H7 (cell line): ENCODE measurements around the gene HSBP1L1. TPM values are rescaled to one million over a fixed set of nuclear protein-coding genes. Genes with fewer than 3 reads are reported as not detected.

ENCODE experiments used
- DNase-seq: peaks from one replicate; pipeline ENCODE4 v3.0.0; 2012
- H3K27me3 ChIP-seq: 2 replicates; pipeline ENCODE4 v1.6.0; 2011; ENCODE audit warnings: mild to moderate bottlenecking, low read length; ENCODE audit not compliant: control insufficient read depth, insufficient read depth
- H3K36me3 ChIP-seq: replicated peaks from 2 replicates; pipeline ENCODE4 v1.5.1; 2011; ENCODE audit warnings: low read length; ENCODE audit not compliant: control insufficient read depth, insufficient read depth
- H3K4me3 ChIP-seq: 2 replicates; pipeline ENCODE4 v1.5.1; 2011; ENCODE audit warnings: low read depth, mild to moderate bottlenecking, control low read depth, low read length, moderate library complexity; ENCODE audit not compliant: insufficient read depth
- total RNA-seq: library from RNA; depleted of rRNA; stranded (reverse); fragments of >200 nt; shearing (Covaris generic); gene quantifications from 2 replicates; pipeline ENCODE4 v1.2.3, GENCODE V29; 2014

Gene HSBP1L1
- total RNA-seq, 1 experiment from 2014 or later = 2.8 TPM

GRCh38 chr18:79947054-79947755 is 17.2 kb upstream of the HSBP1L1 start:
- Histone ChIP-seq H3K36me3 (no peaks in the 10 kb centered on the region), H3K27me3 (peaks cover 14% of the 10 kb centered on the region), H3K4me3 (no peak overlapping the region)
- DNase-seq = no peak

DNA sequence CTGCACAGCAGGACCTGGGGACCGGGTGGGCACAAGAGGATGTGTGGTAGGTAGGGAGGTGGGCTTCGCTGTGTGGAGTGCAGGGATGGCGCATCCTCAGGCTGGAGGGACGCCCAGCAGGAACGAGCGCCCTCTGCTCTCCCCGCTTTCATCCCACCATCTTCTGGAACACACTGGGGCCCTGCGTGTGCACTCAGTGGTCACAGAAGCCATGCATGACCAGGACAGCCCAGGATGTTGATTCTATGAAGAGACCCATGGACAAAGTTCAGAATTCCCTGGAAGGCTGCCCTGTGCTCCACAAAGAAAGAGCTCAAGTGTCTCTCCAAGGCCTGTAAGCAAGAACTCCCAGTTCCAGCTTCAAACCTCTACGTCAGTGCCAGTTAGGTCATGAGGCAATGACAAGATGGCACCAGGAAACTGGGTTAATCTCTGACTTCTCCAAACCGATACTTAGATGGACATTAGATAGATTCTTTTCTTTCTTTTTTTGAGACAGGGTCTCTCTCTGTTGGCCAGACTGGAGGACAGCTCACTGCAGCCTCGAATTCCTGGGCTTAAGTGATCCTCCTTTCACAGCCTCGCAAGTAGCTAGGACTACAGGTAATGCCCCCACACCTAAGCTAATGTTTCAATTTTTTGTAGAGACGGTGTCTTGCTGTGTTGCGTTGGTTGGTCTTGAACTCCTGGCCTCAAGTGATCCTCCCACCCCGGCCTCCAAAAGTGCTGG is 16.4 kb upstream of the HSBP1L1 start:
- peaks cover 23% of the 10 kb centered on the region for H3K27me3 ChIP-seq
- DNase-seq = no peak
- H3K36me3 ChIP-seq = no peaks in the 10 kb centered on the region
- H3K4me3 ChIP-seq = no peak overlapping the region

- Histone ChIP-seq H3K36me3 (no peaks in the 10 kb centered on the region), H3K4me3 (no peak overlapping the region), H3K27me3 (peaks cover 31% of the 10 kb centered on the region)
- no peak for DNase-seq
These were observed 15.6 kb upstream of the HSBP1L1 start for GRCh38 chr18:79948719-79949411.

DNA sequence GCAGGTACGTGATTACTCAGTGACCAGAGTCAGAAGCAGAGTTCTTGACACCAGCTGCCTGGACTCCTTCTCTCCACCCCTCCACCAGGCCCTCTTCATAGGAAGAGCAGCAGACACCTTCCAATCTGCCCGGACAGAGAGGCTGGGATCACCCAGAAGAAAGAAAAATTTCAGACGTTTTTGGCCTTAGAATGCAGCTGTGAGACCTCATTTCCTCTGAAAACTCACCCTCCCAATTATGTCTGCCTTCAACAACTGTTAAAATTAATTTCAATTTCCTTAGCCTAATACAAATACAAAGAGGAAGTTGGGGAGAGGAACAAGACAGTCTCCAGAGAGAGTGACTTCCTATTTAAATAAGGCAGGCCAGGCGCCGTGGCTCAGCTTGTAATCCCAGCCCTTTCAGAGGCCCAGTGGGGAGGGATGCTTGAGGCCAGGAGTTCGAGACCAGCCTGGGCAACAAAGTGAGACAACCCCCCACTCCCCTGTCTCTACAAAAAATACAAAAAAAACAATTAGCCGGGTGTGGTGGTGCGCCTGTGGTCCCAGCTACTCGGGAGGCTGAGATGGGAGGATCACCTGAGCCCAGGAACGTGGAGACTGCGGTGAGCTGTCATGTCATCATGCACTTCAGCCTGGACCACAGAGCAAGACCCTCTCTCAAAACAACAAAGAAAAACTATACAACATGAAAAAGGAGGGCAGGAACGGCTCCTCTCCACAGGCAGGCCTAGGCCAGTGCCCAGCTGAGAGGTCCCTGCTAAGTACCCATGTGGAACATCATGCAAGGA is 14.6 kb upstream of the HSBP1L1 start:
- DNase-seq = no peak
- no peaks in the 10 kb centered on the region for H3K36me3 ChIP-seq
- H3K27me3 ChIP-seq = peaks cover 41% of the 10 kb centered on the region
- no peak overlapping the region; the same call in 1 of the 2 replicates for H3K4me3 ChIP-seq

DNA sequence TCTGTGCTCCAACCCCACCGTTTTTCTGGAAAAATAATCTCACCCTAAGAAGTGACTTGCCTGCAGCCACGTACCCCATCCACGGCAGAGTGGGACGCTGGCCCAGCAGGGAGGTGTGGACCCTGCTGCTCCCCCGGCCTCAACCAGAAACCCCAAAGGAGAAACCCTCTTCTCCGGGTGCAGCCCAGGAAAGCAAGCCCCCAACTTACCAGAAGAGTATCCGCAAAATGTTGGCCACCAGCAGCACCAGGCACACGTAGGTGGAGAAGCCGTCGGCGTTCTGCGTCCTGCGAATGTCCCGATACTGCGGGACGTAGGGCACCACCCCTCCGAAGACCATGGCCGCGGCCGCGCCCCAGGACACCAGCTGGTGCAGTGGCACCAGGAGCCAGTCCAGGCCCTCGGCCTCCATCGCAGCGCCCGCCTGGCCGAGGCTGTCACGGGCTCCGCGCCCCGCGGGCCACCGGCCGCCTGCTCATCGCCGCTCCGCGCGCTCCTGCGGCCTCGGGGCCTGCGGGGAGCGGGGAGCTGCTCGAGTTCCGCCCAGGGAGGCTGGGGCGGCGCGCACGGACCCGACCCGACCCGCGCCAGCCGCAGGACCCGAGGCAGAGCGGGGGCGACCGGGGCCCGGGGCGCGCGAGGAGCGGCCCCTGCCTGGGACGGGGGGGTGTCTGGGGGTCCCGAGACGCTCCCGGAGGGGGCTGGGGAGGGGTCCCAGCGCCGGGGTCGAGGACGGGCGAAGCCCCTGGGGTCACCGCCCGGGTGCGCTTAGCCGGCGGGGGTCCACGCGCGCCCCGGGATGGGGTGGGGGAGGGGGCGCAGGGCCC is 13.7 kb upstream of the HSBP1L1 start:
- peaks cover 49% of the 10 kb centered on the region for H3K27me3 ChIP-seq

GRCh38 chr18:79951545-79952455 is 12.6 kb upstream of the HSBP1L1 start, which contains the start of gene SLC66A2:
TSS of gene SLC66A2 (minus strand) at chr18:79951653. CDS start at chr18:79950926, 727 bp downstream.
- peak within 1 kb of the TSS; percentile 64 for H3K4me3 ChIP-seq
- H3K36me3 ChIP-seq = no peaks in the 10 kb centered on the region
- DNase-seq = peak; percentile 98
- peaks cover 57% of the 10 kb centered on the region for H3K27me3 ChIP-seq

More for the DNA sequence above, 13.7 kb upstream of the HSBP1L1 start:
- DNase-seq = peak; percentile 87
- Histone ChIP-seq H3K36me3 (no peaks in the 10 kb centered on the region), H3K4me3 (peak overlapping the region; percentile 64)

GRCh38 chr18:79952456-79952995 is 11.9 kb upstream of the HSBP1L1 start:
- peak; percentile 57 for DNase-seq
- peaks cover 57% of the 10 kb centered on the region for H3K27me3 ChIP-seq
- no peaks in the 10 kb centered on the region for H3K36me3 ChIP-seq
- H3K4me3 ChIP-seq = peak overlapping the region; percentile 56

DNA sequence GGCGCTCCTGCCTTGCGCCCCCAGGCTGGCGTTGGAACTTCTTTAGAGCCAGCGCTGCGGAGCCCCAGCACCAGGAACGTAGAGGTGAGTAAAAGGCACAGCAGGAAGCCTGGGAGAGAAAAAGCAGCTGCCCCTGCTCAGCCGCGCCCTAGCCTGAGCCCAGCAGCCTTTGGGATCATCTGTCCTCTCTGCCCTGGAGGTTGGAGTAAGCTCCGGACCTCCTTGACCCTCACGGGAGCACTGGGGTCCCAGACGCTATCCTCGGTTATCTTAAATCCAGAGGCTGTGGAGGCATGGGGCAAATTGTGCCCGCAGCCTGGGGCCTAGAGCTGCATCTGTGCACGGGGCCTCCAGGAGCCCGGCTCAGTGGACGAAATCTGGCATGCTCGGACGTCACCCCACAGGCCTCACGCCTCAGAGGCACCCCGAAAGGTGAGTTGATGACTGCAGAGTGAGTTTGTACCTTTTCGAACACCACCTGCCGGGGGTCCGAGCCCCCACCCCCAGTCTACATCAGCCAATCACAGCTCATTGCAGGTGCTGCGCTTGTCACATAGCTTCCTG is 11.4 kb upstream of the HSBP1L1 start:
- Histone ChIP-seq H3K4me3 (peak overlapping the region; percentile 10), H3K36me3 (no peaks in the 10 kb centered on the region), H3K27me3 (peaks cover 57% of the 10 kb centered on the region)
- DNase-seq = peak; percentile 84

DNA sequence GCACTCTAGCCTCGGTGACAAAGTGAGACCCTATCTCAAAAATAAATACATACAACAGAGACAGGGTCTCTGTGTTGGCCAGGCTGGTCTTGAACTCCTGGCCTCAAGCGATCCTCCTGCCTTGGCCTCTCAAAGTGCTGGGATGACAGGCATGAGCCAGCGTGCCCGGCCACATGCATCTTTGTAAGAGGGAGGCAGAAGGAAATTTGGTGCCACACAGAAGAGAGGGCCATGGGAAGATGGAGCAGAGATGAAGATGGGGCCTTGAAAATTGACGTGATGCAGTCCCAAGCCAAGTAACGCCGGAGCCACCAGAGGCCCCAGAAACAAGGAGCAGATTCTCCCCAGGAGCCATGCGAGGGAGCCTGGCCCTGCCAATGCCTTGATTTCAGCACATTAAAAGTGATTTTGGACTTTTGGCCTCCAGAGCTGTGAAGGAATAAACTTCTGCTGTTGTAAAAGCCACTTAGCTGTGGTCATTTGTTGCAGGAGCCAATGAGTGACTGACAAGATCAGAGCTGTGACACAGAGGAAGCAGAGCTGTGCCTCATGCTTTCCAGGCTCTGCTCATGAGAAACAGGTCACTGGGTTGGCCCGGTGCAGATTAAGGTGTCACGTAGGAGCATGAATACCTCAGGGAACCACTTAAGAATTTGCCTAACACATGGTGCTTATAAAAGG is 10.3 kb upstream of the HSBP1L1 start:
- Histone ChIP-seq H3K36me3 (no peaks in the 10 kb centered on the region), H3K4me3 (no peak overlapping the region), H3K27me3 (peaks cover 65% of the 10 kb centered on the region)
- no peak for DNase-seq

DNA sequence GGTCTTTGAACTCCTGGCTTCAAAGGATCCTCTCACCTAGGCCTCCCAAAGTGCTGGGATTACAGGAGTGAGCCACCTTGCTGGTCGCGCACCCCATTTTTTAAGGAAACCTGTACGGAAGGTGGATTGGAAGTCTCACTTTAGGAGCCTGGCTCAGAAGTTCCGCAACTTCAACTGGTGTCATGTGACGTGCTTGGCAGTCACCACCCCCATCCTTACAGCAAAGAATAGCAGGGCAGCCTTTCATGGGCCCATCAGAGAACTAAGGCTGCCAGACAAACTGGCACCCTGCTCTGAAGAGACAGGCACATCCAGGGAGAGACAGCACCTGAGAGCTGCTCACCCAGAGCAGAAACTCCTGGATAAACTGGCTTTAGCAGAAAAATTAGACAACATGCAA is 9.7 kb upstream of the HSBP1L1 start:
- peaks cover 72% of the 10 kb centered on the region for H3K27me3 ChIP-seq
- H3K36me3 ChIP-seq = no peaks in the 10 kb centered on the region
- no peak overlapping the region for H3K4me3 ChIP-seq
- no peak for DNase-seq

DNA sequence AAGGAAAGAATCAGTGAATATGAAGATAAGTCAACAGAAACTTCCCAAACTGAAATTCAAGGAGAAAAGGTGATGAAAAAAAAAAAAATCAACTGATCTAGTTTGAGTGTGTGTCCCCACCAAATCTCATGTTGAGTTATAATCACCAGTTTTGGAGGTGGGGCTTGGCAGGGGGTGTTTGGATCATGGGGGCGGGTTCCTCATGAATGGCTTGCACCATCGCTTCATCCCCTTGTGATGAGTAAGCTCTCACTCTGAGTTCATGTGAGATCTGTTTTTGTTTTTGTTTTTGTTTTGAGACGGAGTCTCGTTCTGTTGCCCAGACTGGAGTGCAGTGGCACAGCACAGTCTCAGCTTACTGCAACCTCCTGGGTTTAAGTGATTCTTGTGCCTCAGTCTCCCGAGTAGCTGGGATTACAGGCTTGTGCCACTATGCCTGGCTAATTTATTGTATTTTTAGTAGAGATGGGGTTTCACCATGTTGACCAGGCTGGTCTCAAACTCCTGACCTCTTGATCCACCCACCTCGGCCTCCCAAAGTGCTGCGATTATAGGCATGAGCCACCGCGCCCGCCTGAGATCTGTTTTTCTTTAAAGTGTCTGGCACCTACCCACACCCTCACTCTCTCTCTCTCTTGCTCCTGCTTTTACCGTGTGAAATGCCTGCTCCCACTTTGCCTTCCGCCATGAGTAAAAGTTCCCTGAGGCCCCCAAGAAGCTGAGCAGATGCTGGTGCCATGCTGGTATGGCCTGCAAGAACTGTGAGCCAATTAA is 9.0 kb upstream of the HSBP1L1 start:
- H3K36me3 ChIP-seq = no peaks in the 10 kb centered on the region
- no peak overlapping the region for H3K4me3 ChIP-seq
- peaks cover 71% of the 10 kb centered on the region for H3K27me3 ChIP-seq
- no peak for DNase-seq
